GM19468 (cell line): ENCODE results near the gene CHCHD3.

Experiments used
- ATAC-seq: cut with Tn5 transposase; IDR thresholded peaks from one replicate; pipeline ENCODE4 v1.9.1; 2021; ENCODE audit warnings: mild to moderate bottlenecking, moderate library complexity, moderate number of reproducible peaks; ENCODE audit not compliant: unreplicated experiment; ENCODE audit errors: extremely low read depth

CHCHD3 gene

GRCh38 chr7:133081599-133082389 is at the start of gene CHCHD3:
CHCHD3 (minus strand) TSS chr7:133082090; CDS start chr7:133081937, 153 bp downstream.
- peak; percentile 99 for ATAC-seq

- no peak for ATAC-seq
Measured at GRCh38 chr7:133130166-133130565, 48.3 kb upstream of the CHCHD3 start.

GRCh38 chr7:133126422-133126821 is 44.5 kb upstream of the CHCHD3 start:
- no peak for ATAC-seq

DNA sequence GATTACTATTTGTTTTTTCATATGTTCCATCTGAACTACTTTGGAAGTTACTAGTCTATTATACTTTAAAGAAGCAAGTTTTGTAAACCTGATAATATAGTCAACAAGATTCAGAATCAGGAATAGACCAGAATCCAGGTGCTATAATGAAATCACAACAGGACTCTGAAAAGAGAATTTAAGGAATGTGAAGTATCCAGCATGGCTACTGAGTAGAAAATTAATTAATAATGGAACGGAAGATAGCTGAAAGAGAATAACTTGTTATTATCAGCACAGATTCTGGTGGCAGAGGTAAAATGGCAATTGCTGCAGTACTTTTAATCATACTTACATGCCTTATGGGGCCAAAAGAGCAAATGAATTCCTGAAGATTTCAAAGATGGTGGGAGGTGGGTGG is 43.1 kb upstream of the CHCHD3 start:
- no peak for ATAC-seq

GRCh38 chr7:133121175-133121844 is 39.4 kb upstream of the CHCHD3 start:
- ATAC-seq, result no peak

GRCh38 chr7:133119067-133119466 is 37.2 kb upstream of the CHCHD3 start:
- no peak for ATAC-seq

DNA sequence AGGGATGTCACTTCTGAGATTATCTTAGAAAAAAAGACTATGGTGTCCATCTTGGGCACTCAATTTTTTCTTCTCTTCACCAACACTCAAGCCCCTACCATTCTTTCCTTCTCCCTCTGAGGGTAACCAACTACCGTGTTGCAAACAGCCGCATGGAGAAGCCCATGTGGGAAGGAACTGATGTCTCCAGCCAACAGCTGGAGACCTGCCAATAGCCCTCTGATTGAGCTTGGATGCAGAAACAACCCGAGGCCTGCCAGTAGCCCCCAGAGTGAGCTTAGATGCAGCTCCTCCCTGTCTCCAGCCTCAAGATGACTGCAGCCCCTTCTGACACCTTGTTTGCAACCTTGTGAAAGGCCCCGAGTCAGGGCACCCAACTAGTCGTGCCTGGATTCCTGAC is 36.4 kb upstream of the CHCHD3 start:
- no peak for ATAC-seq

DNA sequence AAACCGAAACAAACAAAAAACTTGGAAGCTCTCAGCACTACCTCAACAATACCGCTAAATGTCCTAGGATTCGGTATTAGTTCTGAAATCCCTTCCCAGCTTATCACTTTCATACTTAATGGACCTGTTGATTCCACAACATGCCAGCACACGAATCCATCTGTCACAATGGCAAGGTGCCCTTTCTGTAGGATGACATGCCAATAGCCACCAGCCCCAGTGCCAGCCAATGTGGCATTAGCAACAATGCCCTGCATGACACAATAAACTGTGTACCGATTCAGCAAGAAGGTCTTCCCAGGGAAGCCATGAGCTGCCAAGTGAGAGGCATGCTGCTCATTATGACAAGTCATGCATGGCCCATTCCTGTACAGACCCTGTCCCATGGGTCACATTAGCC is 35.6 kb upstream of the CHCHD3 start:
- ATAC-seq, result no peak

DNA sequence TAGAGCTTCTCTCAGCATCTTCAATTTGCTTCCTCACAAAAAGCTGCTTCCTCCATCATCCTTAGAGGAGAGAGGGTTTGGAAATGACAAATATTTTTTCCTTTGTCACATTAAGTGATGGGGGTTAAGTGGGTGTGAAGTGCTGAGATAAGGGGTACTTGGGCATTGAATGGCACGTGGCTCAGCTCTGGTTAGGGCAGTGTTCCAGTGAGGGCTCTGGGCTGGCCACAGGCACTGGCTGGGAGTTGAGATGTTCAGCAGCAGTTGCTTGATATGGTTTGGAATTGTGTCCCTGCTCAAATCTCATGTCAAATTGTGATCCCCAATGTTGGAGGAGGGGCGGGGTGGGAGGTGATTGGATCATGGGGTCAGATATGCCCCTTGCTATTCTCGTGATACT is 33.7 kb upstream of the CHCHD3 start:
- no peak for ATAC-seq

- ATAC-seq, result no peak
Measured at GRCh38 chr7:133114519-133114918, 32.6 kb upstream of the CHCHD3 start.

- no peak for ATAC-seq
Measured at GRCh38 chr7:133112976-133113375, 31.1 kb upstream of the CHCHD3 start.

- no peak for ATAC-seq
Measured at GRCh38 chr7:133112335-133112734, 30.4 kb upstream of the CHCHD3 start.

- ATAC-seq, result no peak
Measured at GRCh38 chr7:133110312-133110711, 28.4 kb upstream of the CHCHD3 start.

- no peak for ATAC-seq
Measured at GRCh38 chr7:133109816-133110215, 27.9 kb upstream of the CHCHD3 start.

GRCh38 chr7:133108023-133108422 is 26.1 kb upstream of the CHCHD3 start:
- no peak for ATAC-seq

- ATAC-seq, result no peak
Measured at GRCh38 chr7:133102276-133103060, 20.6 kb upstream of the CHCHD3 start.

- ATAC-seq, result no peak
Measured at GRCh38 chr7:133099633-133100286, 17.9 kb upstream of the CHCHD3 start.

DNA sequence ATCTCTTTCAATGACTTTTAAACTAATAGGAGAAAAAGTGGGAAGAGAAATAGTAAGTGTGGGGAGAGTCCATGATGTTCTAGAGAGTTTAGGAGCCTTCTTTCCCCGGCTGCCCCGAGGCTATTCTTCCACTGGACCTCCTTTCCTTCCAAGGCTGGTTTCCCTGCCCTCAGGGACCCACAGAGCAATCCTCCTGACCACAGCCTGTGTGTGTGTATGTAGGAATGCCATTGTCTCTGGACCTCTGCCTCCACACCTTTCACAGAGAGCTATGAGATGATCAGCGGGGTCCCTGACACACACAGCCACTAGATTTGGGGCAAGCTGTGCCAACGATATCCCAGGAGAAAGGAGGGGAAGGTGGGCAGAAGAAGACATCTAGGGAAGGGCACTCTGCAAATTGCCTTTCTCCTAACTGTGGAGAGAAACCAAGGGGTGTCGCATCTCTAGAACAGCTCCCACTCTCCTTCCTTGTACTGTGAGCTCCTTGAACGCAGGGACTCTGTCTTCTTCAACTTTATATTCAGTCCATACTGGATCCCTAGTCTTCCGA is 13.3 kb upstream of the CHCHD3 start:
- ATAC-seq, result no peak

GRCh38 chr7:133091943-133092464 is 10.1 kb upstream of the CHCHD3 start:
- no peak for ATAC-seq

DNA sequence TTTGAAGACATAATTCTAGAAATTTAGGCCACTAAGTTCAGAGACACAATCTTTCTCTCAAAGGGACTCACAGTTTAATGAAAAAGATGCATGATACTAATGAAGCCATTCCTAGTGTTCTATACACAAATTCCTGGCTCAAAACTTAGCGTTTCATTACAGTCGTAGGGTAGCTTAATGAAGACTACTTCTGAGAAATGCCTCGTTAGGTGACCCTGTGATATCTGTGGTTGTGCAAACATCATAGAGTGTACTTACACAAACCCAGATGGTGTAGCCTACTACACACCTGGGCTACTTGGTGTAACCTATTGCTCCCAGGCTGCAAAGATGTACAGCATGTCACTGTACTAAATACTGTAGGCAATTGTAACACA is 488 bp upstream of the CHCHD3 start:
- no peak for ATAC-seq
